DND-41 (cell line): ENCODE results near the gene PIP4K2A.

Source experiments
- EZH2 ChIP-seq: IDR thresholded peaks from 3 replicates; pipeline ENCODE4 v1.6.1; 2012; ENCODE audit warnings: borderline replicate concordance, low read depth, mild to moderate bottlenecking, moderate library complexity, low read length, inconsistent platforms; ENCODE audit not compliant: severe bottlenecking
- TF ChIP-seq, protein P1 (sequence below): IDR thresholded peaks from 2 replicates; pipeline ENCODE4 v1.5.1; 2012; ENCODE audit warnings: borderline replicate concordance, low read length, moderate library complexity, mild to moderate bottlenecking; ENCODE audit not compliant: poor library complexity, severe bottlenecking; ENCODE audit errors: extremely low read depth

DNA sequence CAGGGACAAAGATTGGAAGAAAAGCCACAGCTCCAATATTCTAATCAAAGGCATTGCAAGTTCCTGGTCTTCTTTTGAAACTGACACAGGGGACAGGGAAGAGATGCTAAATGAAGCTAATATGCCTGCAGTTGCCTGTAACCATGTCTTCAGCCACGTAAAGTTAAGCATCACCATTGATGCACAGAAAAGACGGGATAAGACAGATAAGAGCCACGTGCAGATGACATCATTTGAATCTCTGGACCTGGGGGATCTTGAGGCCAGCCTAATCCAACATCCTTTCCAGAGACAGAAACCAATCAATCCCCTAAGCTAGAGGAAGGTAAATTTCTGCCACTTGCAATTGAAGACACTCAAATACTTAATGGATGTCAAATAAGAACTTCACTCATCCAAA lies 93.4 kb downstream of the PIP4K2A start:
- TF ChIP-seq, protein P1, sequence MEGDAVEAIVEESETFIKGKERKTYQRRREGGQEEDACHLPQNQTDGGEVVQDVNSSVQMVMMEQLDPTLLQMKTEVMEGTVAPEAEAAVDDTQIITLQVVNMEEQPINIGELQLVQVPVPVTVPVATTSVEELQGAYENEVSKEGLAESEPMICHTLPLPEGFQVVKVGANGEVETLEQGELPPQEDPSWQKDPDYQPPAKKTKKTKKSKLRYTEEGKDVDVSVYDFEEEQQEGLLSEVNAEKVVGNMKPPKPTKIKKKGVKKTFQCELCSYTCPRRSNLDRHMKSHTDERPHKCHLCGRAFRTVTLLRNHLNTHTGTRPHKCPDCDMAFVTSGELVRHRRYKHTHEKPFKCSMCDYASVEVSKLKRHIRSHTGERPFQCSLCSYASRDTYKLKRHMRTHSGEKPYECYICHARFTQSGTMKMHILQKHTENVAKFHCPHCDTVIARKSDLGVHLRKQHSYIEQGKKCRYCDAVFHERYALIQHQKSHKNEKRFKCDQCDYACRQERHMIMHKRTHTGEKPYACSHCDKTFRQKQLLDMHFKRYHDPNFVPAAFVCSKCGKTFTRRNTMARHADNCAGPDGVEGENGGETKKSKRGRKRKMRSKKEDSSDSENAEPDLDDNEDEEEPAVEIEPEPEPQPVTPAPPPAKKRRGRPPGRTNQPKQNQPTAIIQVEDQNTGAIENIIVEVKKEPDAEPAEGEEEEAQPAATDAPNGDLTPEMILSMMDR, result no peak
- no peak for TF ChIP-seq EZH2
